Activated CD8-positive, alpha-beta memory T cell treated with anti-CD3 and anti-CD28 coated beads, Interleukin-2, amount 50 U/mL, for 24 hours (primary cell): ENCODE results near the gene ZMIZ2.
"Not testable (repeated sequence)": the region's sequence is repeated elsewhere in the genome, so short reads cannot be mapped to it uniquely, and the experiment has no call there.

Source experiments
- DNase-seq: peaks from one replicate; pipeline ENCODE4 v3.0.0-alpha.2; 2020; ENCODE audit errors: extremely low read depth

Gene ZMIZ2

GRCh38 chr7:44772867-44773266 is 24.2 kb downstream of the ZMIZ2 start:
- DNase-seq = no peak

GRCh38 chr7:44774486-44774885 is 25.8 kb downstream of the ZMIZ2 start:
- DNase-seq = not testable (repeated sequence)

- no peak for DNase-seq
Observed at GRCh38 chr7:44775383-44776107, 26.9 kb downstream of the ZMIZ2 start.

- DNase-seq = no peak
Observed at GRCh38 chr7:44776211-44776610, 27.6 kb downstream of the ZMIZ2 start.

- DNase-seq = no peak
Observed at GRCh38 chr7:44782460-44782859, 33.8 kb downstream of the ZMIZ2 start.

- no peak for DNase-seq
Observed at GRCh38 chr7:44783407-44783806, 34.8 kb downstream of the ZMIZ2 start.

- no peak for DNase-seq
Observed at GRCh38 chr7:44784364-44784763, 35.7 kb downstream of the ZMIZ2 start.

- not testable (repeated sequence) for DNase-seq
Observed at GRCh38 chr7:44785218-44785617, 36.6 kb downstream of the ZMIZ2 start.

GRCh38 chr7:44787041-44787440 is 38.4 kb downstream of the ZMIZ2 start:
- DNase-seq = no peak

GRCh38 chr7:44787762-44788161 is 39.1 kb downstream of the ZMIZ2 start:
- DNase-seq = no peak

- DNase-seq = no peak
Observed at GRCh38 chr7:44789990-44790389, 41.3 kb downstream of the ZMIZ2 start.

GRCh38 chr7:44791278-44792219 is 42.9 kb downstream of the ZMIZ2 start:
- DNase-seq = no peak

- no peak for DNase-seq
Observed at GRCh38 chr7:44793919-44794318, 45.3 kb downstream of the ZMIZ2 start.

GRCh38 chr7:44794331-44794730 is 45.7 kb downstream of the ZMIZ2 start:
- DNase-seq = no peak

- no peak for DNase-seq
Observed at GRCh38 chr7:44796034-44796503, 47.4 kb downstream of the ZMIZ2 start.

- peak; percentile 95 for DNase-seq
Observed at GRCh38 chr7:44796504-44797328, 48.1 kb downstream of the ZMIZ2 start, which contains the start of gene PPIA. TSS of gene PPIA (plus strand) at chr7:44796681. CDS start at chr7:44796725, 44 bp downstream.

GRCh38 chr7:44797329-44798258 is 48.9 kb downstream of the ZMIZ2 start:
- peak; percentile 65 for DNase-seq

GRCh38 chr7:44798649-44799305 is 50.1 kb downstream of the ZMIZ2 start:
- DNase-seq = no peak

- no peak for DNase-seq
Observed at GRCh38 chr7:44799939-44800338, 51.3 kb downstream of the ZMIZ2 start.

- DNase-seq = no peak
Observed at GRCh38 chr7:44801890-44802289, 53.2 kb downstream of the ZMIZ2 start.
